HEK293 (cell line): ENCODE data around the gene PTPN9.

Experiments
- BCL11A ChIP-seq: fragments of 450-650 bp; formaldehyde crosslinking; IDR thresholded peaks from 2 replicates; pipeline ENCODE4 v1.5.1; 2016; ENCODE audit warnings: low read depth, missing biosample characterization, missing genetic modification characterization
- IKZF3 ChIP-seq: fragments of 450-650 bp; IDR thresholded peaks from 2 replicates; pipeline ENCODE4 v1.5.0; 2018; ENCODE audit warnings: missing biosample characterization, mild to moderate bottlenecking, missing genetic modification characterization, moderate library complexity
- KLF8 ChIP-seq: fragments of 450-650 bp; formaldehyde crosslinking; IDR thresholded peaks from 2 replicates; pipeline ENCODE4 v1.5.1; 2016; ENCODE audit warnings: missing biosample characterization, missing genetic modification characterization
- KLF9 ChIP-seq: fragments of 450-650 bp; formaldehyde crosslinking; IDR thresholded peaks from 2 replicates; pipeline ENCODE4 v1.5.1; 2016; ENCODE audit warnings: missing biosample characterization, missing genetic modification characterization, low read depth
- MYNN ChIP-seq: fragments of 450-650 bp; formaldehyde crosslinking; IDR thresholded peaks from 2 replicates; pipeline ENCODE4 v1.5.1; 2016; ENCODE audit warnings: missing biosample characterization, missing genetic modification characterization, borderline replicate concordance
- MZF1 ChIP-seq: fragments of 450-650 bp; formaldehyde crosslinking; IDR thresholded peaks from 2 replicates; pipeline ENCODE4 v1.5.1; 2017; ENCODE audit warnings: missing biosample characterization, missing genetic modification characterization, borderline replicate concordance
- PATZ1 ChIP-seq: fragments of 450-650 bp; formaldehyde crosslinking; IDR thresholded peaks from 2 replicates; pipeline ENCODE4 v1.5.1; 2016; ENCODE audit warnings: missing biosample characterization, missing genetic modification characterization
- SP2 ChIP-seq: fragments of 450-650 bp; formaldehyde crosslinking; IDR thresholded peaks from 2 replicates; pipeline ENCODE4 v1.5.1; 2016; ENCODE audit warnings: missing biosample characterization, missing genetic modification characterization
- TRIM28 ChIP-seq: IDR thresholded peaks from 2 replicates; pipeline ENCODE4 v1.6.1; 2011; ENCODE audit warnings: low read length, control low read depth, borderline replicate concordance
- ZBTB1 ChIP-seq: fragments of 450-650 bp; formaldehyde crosslinking; IDR thresholded peaks from 2 replicates; pipeline ENCODE4 v1.5.1; 2016; ENCODE audit warnings: missing biosample characterization, missing genetic modification characterization
- ZBTB26 ChIP-seq: fragments of 450-650 bp; formaldehyde crosslinking; optimal IDR thresholded peaks from 2 replicates; pipeline ENCODE3; 2016; ENCODE audit warnings: missing biosample characterization, mild to moderate bottlenecking, missing genetic modification characterization
- ZBTB7A ChIP-seq: fragments of 450-650 bp; formaldehyde crosslinking; IDR thresholded peaks from 2 replicates; pipeline ENCODE4 v1.5.1; 2016; ENCODE audit warnings: low read depth, missing biosample characterization, missing genetic modification characterization
- ZFP41 ChIP-seq: fragments of 450-650 bp; formaldehyde crosslinking; IDR thresholded peaks from 2 replicates; pipeline ENCODE4 v1.5.1; 2016; ENCODE audit warnings: missing biosample characterization, missing genetic modification characterization, borderline replicate concordance
- ZIC2 ChIP-seq: fragments of 450-650 bp; formaldehyde crosslinking; IDR thresholded peaks from 2 replicates; pipeline ENCODE4 v1.5.1; 2016; ENCODE audit warnings: missing biosample characterization, missing genetic modification characterization
- ZNF132 ChIP-seq: fragments of 450-650 bp; formaldehyde crosslinking; IDR thresholded peaks from 2 replicates; pipeline ENCODE4 v1.5.1; 2017; ENCODE audit warnings: missing biosample characterization, missing genetic modification characterization, borderline replicate concordance
- ZNF140 ChIP-seq: fragments of 450-650 bp; formaldehyde crosslinking; IDR thresholded peaks from 2 replicates; pipeline ENCODE4 v1.5.1; 2016; ENCODE audit warnings: missing biosample characterization, missing genetic modification characterization
- ZNF2 ChIP-seq: fragments of 450-650 bp; formaldehyde crosslinking; IDR thresholded peaks from 2 replicates; pipeline ENCODE4 v1.5.1; 2016; ENCODE audit warnings: missing biosample characterization, missing genetic modification characterization
- ZNF202 ChIP-seq: fragments of 450-650 bp; formaldehyde crosslinking; IDR thresholded peaks from 2 replicates; pipeline ENCODE4 v1.5.1; 2016; ENCODE audit warnings: missing biosample characterization, missing genetic modification characterization, borderline replicate concordance
- ZNF214 ChIP-seq: fragments of 450-650 bp; formaldehyde crosslinking; IDR thresholded peaks from 2 replicates; pipeline ENCODE4 v1.5.1; 2017; ENCODE audit warnings: missing biosample characterization, mild to moderate bottlenecking, missing genetic modification characterization, borderline replicate concordance
- ZNF362 ChIP-seq: fragments of 450-650 bp; formaldehyde crosslinking; IDR thresholded peaks from 2 replicates; pipeline ENCODE4 v1.5.1; 2016; ENCODE audit warnings: missing biosample characterization, missing genetic modification characterization
- ZNF391 ChIP-seq: fragments of 450-650 bp; formaldehyde crosslinking; IDR thresholded peaks from 2 replicates; pipeline ENCODE4 v1.5.1; 2016; ENCODE audit warnings: low read depth, missing biosample characterization, missing genetic modification characterization, borderline replicate concordance
- ZNF394 ChIP-seq: fragments of 450-650 bp; formaldehyde crosslinking; IDR thresholded peaks from 2 replicates; pipeline ENCODE4 v1.5.1; 2016; ENCODE audit warnings: missing biosample characterization, missing genetic modification characterization, mild to moderate bottlenecking, moderate library complexity, borderline replicate concordance
- ZNF600 ChIP-seq: fragments of 450-650 bp; formaldehyde crosslinking; IDR thresholded peaks from 2 replicates; pipeline ENCODE4 v1.5.1; 2016; ENCODE audit warnings: missing biosample characterization, missing genetic modification characterization
- ZNF639 ChIP-seq: fragments of 450-650 bp; formaldehyde crosslinking; IDR thresholded peaks from 2 replicates; pipeline ENCODE4 v1.5.1; 2016; ENCODE audit warnings: missing biosample characterization, missing genetic modification characterization
- ZNF707 ChIP-seq: fragments of 450-650 bp; formaldehyde crosslinking; IDR thresholded peaks from 2 replicates; pipeline ENCODE4 v1.5.1; 2016; ENCODE audit warnings: missing biosample characterization, missing genetic modification characterization
- ZNF785 ChIP-seq: fragments of 450-650 bp; formaldehyde crosslinking; IDR thresholded peaks from 2 replicates; pipeline ENCODE4 v1.5.1; 2016; ENCODE audit warnings: missing biosample characterization, missing genetic modification characterization
- ZNF792 ChIP-seq: fragments of 450-650 bp; formaldehyde crosslinking; IDR thresholded peaks from 2 replicates; pipeline ENCODE4 v1.5.1; 2016; ENCODE audit warnings: missing biosample characterization, missing genetic modification characterization
- ZNF843 ChIP-seq: fragments of 450-650 bp; formaldehyde crosslinking; IDR thresholded peaks from 2 replicates; pipeline ENCODE4 v1.5.1; 2016; ENCODE audit warnings: missing biosample characterization, missing genetic modification characterization
- ZXDB ChIP-seq: fragments of 450-650 bp; formaldehyde crosslinking; IDR thresholded peaks from 2 replicates; pipeline ENCODE4 v1.5.1; 2016; ENCODE audit warnings: missing biosample characterization, missing genetic modification characterization
- TF ChIP-seq, protein P1 (sequence below): fragments of 450-650 bp; formaldehyde crosslinking; IDR thresholded peaks from 2 replicates; pipeline ENCODE4 v1.5.1; 2016; ENCODE audit warnings: missing biosample characterization, missing genetic modification characterization, low read depth
- TF ChIP-seq, protein P2 (sequence below): fragments of 450-650 bp; formaldehyde crosslinking; IDR thresholded peaks from 2 replicates; pipeline ENCODE4 v1.5.1; 2016; ENCODE audit warnings: missing biosample characterization, missing genetic modification characterization

Gene PTPN9

GRCh38 chr15:75625542-75626347 lies 46.6 kb upstream of the PTPN9 start, which contains the start of gene SNUPN (continued):
- TF ChIP-seq ZFP41 = no peak
- peak; percentile 87 for TF ChIP-seq ZNF600 (tag by site-specific recombination)
- no peak for TF ChIP-seq ZNF132
- peak; percentile 99 for TF ChIP-seq KLF8
- no peak for TF ChIP-seq ZNF707 (tag by site-specific recombination)
- peak; percentile 89; the same call in 1 of the 2 replicates for TF ChIP-seq MZF1 (tag by site-specific recombination)
- TF ChIP-seq IKZF3 = peak; percentile 55; the same call in 1 of the 2 replicates
- peak; percentile 99 for TF ChIP-seq SP2
- TF ChIP-seq, protein P1, sequence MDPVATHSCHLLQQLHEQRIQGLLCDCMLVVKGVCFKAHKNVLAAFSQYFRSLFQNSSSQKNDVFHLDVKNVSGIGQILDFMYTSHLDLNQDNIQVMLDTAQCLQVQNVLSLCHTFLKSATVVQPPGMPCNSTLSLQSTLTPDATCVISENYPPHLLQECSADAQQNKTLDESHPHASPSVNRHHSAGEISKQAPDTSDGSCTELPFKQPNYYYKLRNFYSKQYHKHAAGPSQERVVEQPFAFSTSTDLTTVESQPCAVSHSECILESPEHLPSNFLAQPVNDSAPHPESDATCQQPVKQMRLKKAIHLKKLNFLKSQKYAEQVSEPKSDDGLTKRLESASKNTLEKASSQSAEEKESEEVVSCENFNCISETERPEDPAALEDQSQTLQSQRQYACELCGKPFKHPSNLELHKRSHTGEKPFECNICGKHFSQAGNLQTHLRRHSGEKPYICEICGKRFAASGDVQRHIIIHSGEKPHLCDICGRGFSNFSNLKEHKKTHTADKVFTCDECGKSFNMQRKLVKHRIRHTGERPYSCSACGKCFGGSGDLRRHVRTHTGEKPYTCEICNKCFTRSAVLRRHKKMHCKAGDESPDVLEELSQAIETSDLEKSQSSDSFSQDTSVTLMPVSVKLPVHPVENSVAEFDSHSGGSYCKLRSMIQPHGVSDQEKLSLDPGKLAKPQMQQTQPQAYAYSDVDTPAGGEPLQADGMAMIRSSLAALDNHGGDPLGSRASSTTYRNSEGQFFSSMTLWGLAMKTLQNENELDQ (tag by site-specific recombination) = peak; percentile 98
- TF ChIP-seq ZNF362 (tag by site-specific recombination) = no peak
- TF ChIP-seq, protein P2, sequence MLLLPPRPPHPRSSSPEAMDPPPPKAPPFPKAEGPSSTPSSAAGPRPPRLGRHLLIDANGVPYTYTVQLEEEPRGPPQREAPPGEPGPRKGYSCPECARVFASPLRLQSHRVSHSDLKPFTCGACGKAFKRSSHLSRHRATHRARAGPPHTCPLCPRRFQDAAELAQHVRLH (tag by site-specific recombination) = peak; percentile 96
- TF ChIP-seq PATZ1 (tag by site-specific recombination) = peak; percentile 99
- TF ChIP-seq ZIC2 (tag by site-specific recombination) = peak; percentile 75
- TF ChIP-seq ZNF792 = peak; percentile 82; the same call in 1 of the 2 replicates
- TF ChIP-seq MYNN (tag by site-specific recombination) = peak; percentile 57
- peak; percentile 84 for TF ChIP-seq KLF9 (tag by site-specific recombination)
- TF ChIP-seq ZNF394 (tag by site-specific recombination) = peak; percentile 69; the same call in 1 of the 2 replicates
- TF ChIP-seq ZBTB7A (tag by site-specific recombination) = peak; percentile 64; the same call in 1 of the 2 replicates
- no peak for TF ChIP-seq ZNF214 (tag by site-specific recombination)
- no peak for TF ChIP-seq ZNF140 (tag by site-specific recombination)
- TF ChIP-seq ZXDB (tag by site-specific recombination) = peak; percentile 93
- peak; percentile 59; the same call in 1 of the 2 replicates for TF ChIP-seq ZNF843
- TF ChIP-seq ZBTB26 (tag by site-specific recombination) = peak; percentile 94
- TF ChIP-seq ZNF202 (tag by site-specific recombination) = no peak
- peak; percentile 94 for TF ChIP-seq BCL11A (tag by site-specific recombination)
- no peak; the same call in 1 of the 2 replicates for TF ChIP-seq ZNF785 (tag by site-specific recombination)
- peak; percentile 37; the same call in 1 of the 2 replicates for TF ChIP-seq TRIM28
- peak; percentile 88; the same call in 1 of the 2 replicates for TF ChIP-seq ZNF391 (tag by site-specific recombination)
- TF ChIP-seq ZBTB1 = no peak
- TF ChIP-seq ZNF2 (tag by site-specific recombination) = peak; percentile 64; the same call in 1 of the 2 replicates
- TF ChIP-seq ZNF639 = peak; percentile 87
